NCI-H2196 treated with DMSO at 0.1 percent for 48 hours (cell line): Measurements from ENCODE around the gene LBH.

Experiments
- DNase-seq: peaks from one replicate; lab custom pipeline; 2025; ENCODE audit not compliant: unreplicated experiment; lab: John Stamatoyannopoulos, UW

Gene LBH

GRCh38 chr2:30234180-30234971 lies 3.0 kb downstream of the LBH start:
- DNase-seq = no peak

GRCh38 chr2:30235008-30235655 lies 3.8 kb downstream of the LBH start:
- no peak for DNase-seq

GRCh38 chr2:30235859-30236535 lies 4.7 kb downstream of the LBH start:
- no peak for DNase-seq

- no peak for DNase-seq
These were observed 5.4 kb downstream of the LBH start for GRCh38 chr2:30236591-30237238.

- DNase-seq = no peak
These were observed 6.1 kb downstream of the LBH start for GRCh38 chr2:30237239-30237965.

- DNase-seq = no peak
These were observed 6.8 kb downstream of the LBH start for GRCh38 chr2:30237966-30238800.

GRCh38 chr2:30239308-30239985 lies 8.1 kb downstream of the LBH start:
- DNase-seq = no peak

- DNase-seq = no peak
These were observed 8.8 kb downstream of the LBH start for GRCh38 chr2:30239986-30240752.

GRCh38 chr2:30243231-30243630 lies 11.9 kb downstream of the LBH start:
- no peak for DNase-seq

GRCh38 chr2:30245364-30245763 lies 14.0 kb downstream of the LBH start:
- DNase-seq = no peak

GRCh38 chr2:30248791-30249190 lies 17.5 kb downstream of the LBH start:
- DNase-seq = no peak

GRCh38 chr2:30249354-30249753 lies 18.0 kb downstream of the LBH start:
- DNase-seq = no peak

- DNase-seq = no peak
These were observed 19.1 kb downstream of the LBH start for GRCh38 chr2:30250421-30250820.

GRCh38 chr2:30252723-30253701 lies 21.7 kb downstream of the LBH start:
- no peak for DNase-seq

- DNase-seq = no peak
These were observed 22.7 kb downstream of the LBH start for GRCh38 chr2:30253873-30254684.

- DNase-seq = no peak
These were observed 23.3 kb downstream of the LBH start for GRCh38 chr2:30254685-30255001.

GRCh38 chr2:30255026-30255425 lies 23.7 kb downstream of the LBH start:
- DNase-seq = no peak
